Measurements from ENCODE around the gene FBXL22. TPM values are rescaled to one million over a fixed set of nuclear protein-coding genes. Genes with fewer than 3 reads are reported as not detected.

FBXL22 gene, protein sequence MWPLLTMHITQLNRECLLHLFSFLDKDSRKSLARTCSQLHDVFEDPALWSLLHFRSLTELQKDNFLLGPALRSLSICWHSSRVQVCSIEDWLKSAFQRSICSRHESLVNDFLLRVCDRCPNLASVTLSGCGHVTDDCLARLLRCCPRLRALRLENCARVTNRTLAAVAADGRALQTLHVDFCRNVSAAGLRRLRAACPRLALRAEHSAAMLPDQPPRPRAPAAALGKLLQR
- total RNA-seq = 0.20 to 0.63 TPM (median 0.55 TPM) in 3 replicates

- peaks cover 10% of the 10 kb centered on the region for H3K36me3 Mint-ChIP-seq
- H3K9me3 Mint-ChIP-seq = no peaks in the 10 kb centered on the region
- H3K27me3 Mint-ChIP-seq (ENCODE audit: low read depth) = peaks cover 6% of the 10 kb centered on the region
- H3K27ac Mint-ChIP-seq = peak within 1 kb of the TSS; percentile 5
- H3K4me1 Mint-ChIP-seq = peaks cover 17% of the 10 kb centered on the region
- TF ChIP-seq, protein P1, sequence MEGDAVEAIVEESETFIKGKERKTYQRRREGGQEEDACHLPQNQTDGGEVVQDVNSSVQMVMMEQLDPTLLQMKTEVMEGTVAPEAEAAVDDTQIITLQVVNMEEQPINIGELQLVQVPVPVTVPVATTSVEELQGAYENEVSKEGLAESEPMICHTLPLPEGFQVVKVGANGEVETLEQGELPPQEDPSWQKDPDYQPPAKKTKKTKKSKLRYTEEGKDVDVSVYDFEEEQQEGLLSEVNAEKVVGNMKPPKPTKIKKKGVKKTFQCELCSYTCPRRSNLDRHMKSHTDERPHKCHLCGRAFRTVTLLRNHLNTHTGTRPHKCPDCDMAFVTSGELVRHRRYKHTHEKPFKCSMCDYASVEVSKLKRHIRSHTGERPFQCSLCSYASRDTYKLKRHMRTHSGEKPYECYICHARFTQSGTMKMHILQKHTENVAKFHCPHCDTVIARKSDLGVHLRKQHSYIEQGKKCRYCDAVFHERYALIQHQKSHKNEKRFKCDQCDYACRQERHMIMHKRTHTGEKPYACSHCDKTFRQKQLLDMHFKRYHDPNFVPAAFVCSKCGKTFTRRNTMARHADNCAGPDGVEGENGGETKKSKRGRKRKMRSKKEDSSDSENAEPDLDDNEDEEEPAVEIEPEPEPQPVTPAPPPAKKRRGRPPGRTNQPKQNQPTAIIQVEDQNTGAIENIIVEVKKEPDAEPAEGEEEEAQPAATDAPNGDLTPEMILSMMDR (IDR thresholded peaks at IDR 0.05; ENCODE audit: unreplicated experiment) = no peak
- no peak within 1 kb of the TSS for H3K4me3 Mint-ChIP-seq
- no peak for DNase-seq (ENCODE audit: low spot score in 2 of 2, unreplicated experiment in 2 of 2)
Observed at GRCh38 chr15:63597038-63597790, at the start of gene FBXL22. FBXL22 (plus strand) TSS chr15:63597387; CDS start chr15:63597393, 6 bp downstream.

DNA sequence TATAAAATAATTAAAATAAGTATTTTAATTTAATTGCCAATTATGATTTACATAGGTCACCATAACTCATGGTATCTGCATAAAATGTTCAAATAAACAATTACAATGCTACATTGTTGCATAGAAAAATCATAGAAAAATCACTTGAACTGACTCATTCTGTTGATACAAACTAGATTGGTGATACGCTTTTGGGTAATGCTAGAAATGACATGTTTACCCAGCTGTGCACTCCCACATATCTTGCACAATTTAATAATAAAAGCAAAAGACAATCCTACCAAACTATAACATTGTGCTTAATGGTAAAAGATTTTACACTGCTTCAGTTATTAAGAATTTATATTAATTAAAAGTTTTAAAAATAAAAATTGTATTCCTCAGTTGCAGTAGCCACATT lies 45.8 kb upstream of the FBXL22 start:
- Mint-ChIP-seq H3K4me3 (no peak overlapping the region), H3K9me3 (no peaks in the 10 kb centered on the region), H3K4me1 (peaks cover 37% of the 10 kb centered on the region), H3K36me3 (peaks cover 6% of the 10 kb centered on the region), H3K27me3 (ENCODE audit: low read depth) (no peaks in the 10 kb centered on the region), H3K27ac (no peak overlapping the region)
- no peak for DNase-seq (ENCODE audit: low spot score in 2 of 2, unreplicated experiment in 2 of 2)
- TF ChIP-seq, protein P1 (IDR thresholded peaks at IDR 0.05; ENCODE audit: unreplicated experiment) = no peak

- peak overlapping the region; percentile 43 for H3K4me3 Mint-ChIP-seq
- H3K36me3 Mint-ChIP-seq = peaks cover 14% of the 10 kb centered on the region
- H3K4me1 Mint-ChIP-seq = peaks cover 37% of the 10 kb centered on the region
- no peaks in the 10 kb centered on the region for H3K9me3 Mint-ChIP-seq
- TF ChIP-seq, protein P1 (IDR thresholded peaks at IDR 0.05; ENCODE audit: unreplicated experiment) = no peak
- peak overlapping the region; percentile 98 for H3K27ac Mint-ChIP-seq
- no peaks in the 10 kb centered on the region for H3K27me3 Mint-ChIP-seq (ENCODE audit: low read depth)
- no peak for DNase-seq (ENCODE audit: low spot score in 2 of 2, unreplicated experiment in 2 of 2)
Observed at GRCh38 chr15:63553388-63553791, 43.8 kb upstream of the FBXL22 start.

GRCh38 chr15:63554337-63554927 lies 42.8 kb upstream of the FBXL22 start:
- Mint-ChIP-seq H3K4me1 (peaks cover 39% of the 10 kb centered on the region), H3K4me3 (no peak overlapping the region), H3K27ac (peak overlapping the region; percentile 98), H3K27me3 (ENCODE audit: low read depth) (no peaks in the 10 kb centered on the region), H3K36me3 (peaks cover 19% of the 10 kb centered on the region), H3K9me3 (no peaks in the 10 kb centered on the region)
- no peak for DNase-seq (ENCODE audit: low spot score in 2 of 2, unreplicated experiment in 2 of 2)
- TF ChIP-seq, protein P1 (IDR thresholded peaks at IDR 0.05; ENCODE audit: unreplicated experiment) = no peak

DNA sequence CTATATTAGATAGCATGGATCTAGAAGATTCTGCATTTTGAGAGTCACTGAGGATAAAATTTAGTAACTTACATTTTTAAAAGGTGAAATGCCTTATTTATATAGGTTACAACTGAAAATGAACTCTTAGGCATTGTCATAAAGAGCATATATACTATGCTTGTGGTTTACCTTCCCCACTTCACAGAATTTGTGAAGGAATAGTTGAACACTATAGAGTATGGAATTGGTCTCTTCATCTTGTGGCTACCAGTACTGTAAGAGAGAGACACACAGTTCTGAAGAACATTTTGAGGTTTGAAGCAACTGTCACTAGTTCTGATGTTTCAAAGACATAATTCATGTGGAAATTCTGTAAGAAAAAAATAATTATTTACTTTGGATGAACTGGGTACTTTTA lies 41.7 kb upstream of the FBXL22 start:
- Mint-ChIP-seq H3K27ac (no peak overlapping the region), H3K27me3 (ENCODE audit: low read depth) (no peaks in the 10 kb centered on the region), H3K4me1 (peaks cover 39% of the 10 kb centered on the region), H3K36me3 (peaks cover 21% of the 10 kb centered on the region), H3K9me3 (no peaks in the 10 kb centered on the region), H3K4me3 (no peak overlapping the region)
- DNase-seq (ENCODE audit: low spot score in 2 of 2, unreplicated experiment in 2 of 2) = no peak
- TF ChIP-seq, protein P1 (IDR thresholded peaks at IDR 0.05; ENCODE audit: unreplicated experiment) = no peak

All from mesothelial cell of epicardium (in vitro differentiated cells).